ENCODE measurements around the gene GRIK4. TPM values are rescaled to one million over a fixed set of nuclear protein-coding genes. Genes with fewer than 3 reads are reported as not detected.

Gene GRIK4
- total RNA-seq, 1 donor from 2014 or later = 0.89 TPM

GRCh38 chr11:120522736-120523135 is 11.2 kb downstream of the GRIK4 start:
- H3K36me3 Mint-ChIP-seq (ENCODE audit: low read depth) = no peaks in the 10 kb centered on the region
- H3K4me1 Mint-ChIP-seq = peaks cover 10% of the 10 kb centered on the region
- no peak for DNase-seq (ENCODE audit: low read depth, low spot score)
- H3K27ac Mint-ChIP-seq (ENCODE audit: unreplicated experiment) = no peak overlapping the region
- H3K4me3 Mint-ChIP-seq = no peak overlapping the region
- no peaks in the 10 kb centered on the region for H3K9me3 Mint-ChIP-seq
- TF ChIP-seq, protein P1, sequence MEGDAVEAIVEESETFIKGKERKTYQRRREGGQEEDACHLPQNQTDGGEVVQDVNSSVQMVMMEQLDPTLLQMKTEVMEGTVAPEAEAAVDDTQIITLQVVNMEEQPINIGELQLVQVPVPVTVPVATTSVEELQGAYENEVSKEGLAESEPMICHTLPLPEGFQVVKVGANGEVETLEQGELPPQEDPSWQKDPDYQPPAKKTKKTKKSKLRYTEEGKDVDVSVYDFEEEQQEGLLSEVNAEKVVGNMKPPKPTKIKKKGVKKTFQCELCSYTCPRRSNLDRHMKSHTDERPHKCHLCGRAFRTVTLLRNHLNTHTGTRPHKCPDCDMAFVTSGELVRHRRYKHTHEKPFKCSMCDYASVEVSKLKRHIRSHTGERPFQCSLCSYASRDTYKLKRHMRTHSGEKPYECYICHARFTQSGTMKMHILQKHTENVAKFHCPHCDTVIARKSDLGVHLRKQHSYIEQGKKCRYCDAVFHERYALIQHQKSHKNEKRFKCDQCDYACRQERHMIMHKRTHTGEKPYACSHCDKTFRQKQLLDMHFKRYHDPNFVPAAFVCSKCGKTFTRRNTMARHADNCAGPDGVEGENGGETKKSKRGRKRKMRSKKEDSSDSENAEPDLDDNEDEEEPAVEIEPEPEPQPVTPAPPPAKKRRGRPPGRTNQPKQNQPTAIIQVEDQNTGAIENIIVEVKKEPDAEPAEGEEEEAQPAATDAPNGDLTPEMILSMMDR (conservative IDR thresholded peaks at IDR 0.05) = no peak
- peaks cover 3% of the 10 kb centered on the region for H3K27me3 Mint-ChIP-seq (ENCODE audit: low read depth)

DNA sequence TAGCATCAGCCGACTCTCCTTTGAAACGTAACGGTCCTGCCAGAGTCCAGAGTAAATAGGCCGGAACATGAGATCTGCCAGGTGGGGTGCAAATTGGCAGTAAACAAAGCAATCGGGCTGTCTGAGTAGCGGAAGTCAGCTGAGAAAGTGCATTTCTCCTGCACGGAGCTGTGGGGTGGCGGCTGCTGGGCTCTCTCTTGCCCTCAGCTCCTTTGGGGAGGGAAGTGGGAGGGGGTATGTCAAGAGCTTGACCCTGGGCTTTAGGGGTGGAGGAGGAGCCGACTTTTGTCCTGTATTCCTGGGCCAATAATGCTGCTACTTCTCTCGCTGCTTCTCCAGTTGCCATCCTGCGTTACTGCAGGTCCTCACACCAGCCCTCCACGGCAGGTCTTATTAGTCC is 11.6 kb downstream of the GRIK4 start:
- peaks cover 3% of the 10 kb centered on the region for H3K27me3 Mint-ChIP-seq (ENCODE audit: low read depth)
- H3K4me3 Mint-ChIP-seq = no peak overlapping the region
- peaks cover 9% of the 10 kb centered on the region for H3K4me1 Mint-ChIP-seq
- H3K27ac Mint-ChIP-seq (ENCODE audit: unreplicated experiment) = no peak overlapping the region
- no peaks in the 10 kb centered on the region for H3K36me3 Mint-ChIP-seq (ENCODE audit: low read depth)
- DNase-seq (ENCODE audit: low read depth, low spot score) = no peak
- TF ChIP-seq, protein P1 (conservative IDR thresholded peaks at IDR 0.05) = no peak
- H3K9me3 Mint-ChIP-seq = no peaks in the 10 kb centered on the region

GRCh38 chr11:120524536-120525085 is 13.1 kb downstream of the GRIK4 start:
- no peak for DNase-seq (ENCODE audit: low read depth, low spot score)
- no peak overlapping the region for H3K4me3 Mint-ChIP-seq
- no peak overlapping the region for H3K27ac Mint-ChIP-seq (ENCODE audit: unreplicated experiment)
- TF ChIP-seq, protein P1 (conservative IDR thresholded peaks at IDR 0.05) = no peak
- no peaks in the 10 kb centered on the region for H3K36me3 Mint-ChIP-seq (ENCODE audit: low read depth)
- H3K27me3 Mint-ChIP-seq (ENCODE audit: low read depth) = peaks cover 5% of the 10 kb centered on the region
- no peaks in the 10 kb centered on the region for H3K9me3 Mint-ChIP-seq
- peaks cover 9% of the 10 kb centered on the region for H3K4me1 Mint-ChIP-seq

DNA sequence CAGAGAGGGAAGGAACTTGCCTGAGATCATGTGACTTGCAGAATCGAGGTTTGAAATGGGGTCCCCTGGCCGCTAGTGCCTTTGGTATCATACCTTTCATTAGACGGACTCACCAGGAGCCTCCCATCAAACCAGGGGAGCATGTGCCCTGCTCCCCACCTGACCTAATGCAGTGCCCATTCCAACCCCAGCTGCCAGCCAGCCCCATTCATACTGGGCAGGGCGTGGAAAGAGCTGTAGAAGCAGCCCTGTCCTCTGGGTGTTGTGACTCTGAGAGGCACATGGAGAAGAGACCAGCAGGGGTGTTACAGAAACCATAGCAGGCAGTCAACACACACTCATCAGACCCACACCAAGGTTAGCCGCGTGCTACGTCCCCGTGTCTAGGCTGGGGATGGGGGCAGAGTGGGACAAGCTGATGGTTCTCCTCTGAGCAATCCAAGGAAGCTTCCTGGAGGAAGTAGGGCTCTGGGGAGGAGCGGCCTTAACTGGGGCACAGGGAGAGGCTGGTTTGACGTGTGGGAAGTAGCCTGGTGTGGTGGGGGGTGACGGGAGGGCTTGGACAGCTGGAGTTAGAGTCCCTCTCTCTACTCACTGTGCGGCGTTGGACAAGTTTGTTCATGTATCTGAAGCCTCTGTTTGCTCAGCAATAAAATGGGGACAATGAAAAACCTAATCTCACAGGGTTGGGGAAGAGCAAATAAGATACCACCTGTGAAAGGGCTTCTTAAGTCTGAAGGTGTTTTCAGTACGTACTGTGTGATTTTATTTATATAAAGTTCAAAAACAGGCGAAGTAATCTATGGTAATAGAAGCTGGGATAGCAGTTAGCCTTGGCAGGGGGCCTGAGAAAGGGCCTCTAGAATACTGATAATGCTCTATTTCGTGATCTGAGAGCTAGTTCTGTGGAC is 14.0 kb downstream of the GRIK4 start:
- H3K9me3 Mint-ChIP-seq = no peaks in the 10 kb centered on the region
- no peaks in the 10 kb centered on the region for H3K36me3 Mint-ChIP-seq (ENCODE audit: low read depth)
- H3K27ac Mint-ChIP-seq (ENCODE audit: unreplicated experiment) = no peak overlapping the region
- no peak overlapping the region for H3K4me3 Mint-ChIP-seq
- TF ChIP-seq, protein P1 (conservative IDR thresholded peaks at IDR 0.05) = no peak
- H3K4me1 Mint-ChIP-seq = peaks cover 9% of the 10 kb centered on the region
- peaks cover 12% of the 10 kb centered on the region for H3K27me3 Mint-ChIP-seq (ENCODE audit: low read depth)
- DNase-seq (ENCODE audit: low read depth, low spot score) = no peak

- TF ChIP-seq, protein P1 (conservative IDR thresholded peaks at IDR 0.05) = no peak
- Mint-ChIP-seq H3K4me1 (peaks cover 9% of the 10 kb centered on the region), H3K4me3 (no peak overlapping the region), H3K27me3 (ENCODE audit: low read depth) (peaks cover 12% of the 10 kb centered on the region), H3K27ac (ENCODE audit: unreplicated experiment) (no peak overlapping the region), H3K36me3 (ENCODE audit: low read depth) (no peaks in the 10 kb centered on the region), H3K9me3 (no peaks in the 10 kb centered on the region)
- DNase-seq (ENCODE audit: low read depth, low spot score) = no peak
Measured at GRCh38 chr11:120526241-120526640, 14.7 kb downstream of the GRIK4 start.
